HL-60 (cell line): ENCODE data around the gene FAM174C.

Source experiments
- DNase-seq, 2 experiments: peaks; one replicate each; pipeline ENCODE4 v3.0.0-alpha.2; 2010 to 2020; ENCODE audit warnings: low read depth in 1 of 2, low spot score in 1 of 2
- H3K27ac ChIP-seq: fragments of 250-450 bp; sonication (Bioruptor Pico); replicated peaks from 2 replicates; pipeline ENCODE4 v1.5.1; 2020; ENCODE audit warnings: mild to moderate bottlenecking, moderate library complexity
- H3K27me3 ChIP-seq: fragments of 250-450 bp; sonication (Bioruptor Pico); 2 replicates; pipeline ENCODE4 v1.5.1; 2021; ENCODE audit warnings: mild to moderate bottlenecking, moderate library complexity; ENCODE audit not compliant: insufficient read depth, poor library complexity, severe bottlenecking
- H3K4me3 ChIP-seq: replicated peaks from 2 replicates; pipeline ENCODE4 v1.5.1; 2011; ENCODE audit warnings: mild to moderate bottlenecking, control low read depth, low read length; ENCODE audit not compliant: insufficient read depth
- GABPA ChIP-seq: IDR thresholded peaks from 2 replicates; pipeline ENCODE4 v1.6.1; 2012; ENCODE audit warnings: low read depth
- POLR2AphosphoS5 ChIP-seq: IDR thresholded peaks from 2 replicates; pipeline ENCODE4 v1.6.1; 2012; ENCODE audit warnings: low read depth
- SPI1 ChIP-seq: IDR thresholded peaks from 2 replicates; pipeline ENCODE4 v1.6.1; 2012; ENCODE audit warnings: low read depth, mild to moderate bottlenecking, borderline replicate concordance
- TF ChIP-seq, protein P1 (sequence below): IDR thresholded peaks from one replicate; pipeline ENCODE4 v1.5.1; 2011; ENCODE audit warnings: low read length, control low read depth, inconsistent platforms; ENCODE audit not compliant: insufficient read depth
- TF ChIP-seq, protein P2 (sequence below): IDR thresholded peaks from 2 replicates; pipeline ENCODE4 v1.6.1; 2012; ENCODE audit warnings: low read depth; ENCODE audit not compliant: insufficient replicate concordance

The FAM174C gene

GRCh38 chr19:1283207-1283916 lies 8.0 kb downstream of the FAM174C start:
- H3K27me3 ChIP-seq: peaks cover 37% of the 10 kb centered on the region
- TF ChIP-seq, protein P1, sequence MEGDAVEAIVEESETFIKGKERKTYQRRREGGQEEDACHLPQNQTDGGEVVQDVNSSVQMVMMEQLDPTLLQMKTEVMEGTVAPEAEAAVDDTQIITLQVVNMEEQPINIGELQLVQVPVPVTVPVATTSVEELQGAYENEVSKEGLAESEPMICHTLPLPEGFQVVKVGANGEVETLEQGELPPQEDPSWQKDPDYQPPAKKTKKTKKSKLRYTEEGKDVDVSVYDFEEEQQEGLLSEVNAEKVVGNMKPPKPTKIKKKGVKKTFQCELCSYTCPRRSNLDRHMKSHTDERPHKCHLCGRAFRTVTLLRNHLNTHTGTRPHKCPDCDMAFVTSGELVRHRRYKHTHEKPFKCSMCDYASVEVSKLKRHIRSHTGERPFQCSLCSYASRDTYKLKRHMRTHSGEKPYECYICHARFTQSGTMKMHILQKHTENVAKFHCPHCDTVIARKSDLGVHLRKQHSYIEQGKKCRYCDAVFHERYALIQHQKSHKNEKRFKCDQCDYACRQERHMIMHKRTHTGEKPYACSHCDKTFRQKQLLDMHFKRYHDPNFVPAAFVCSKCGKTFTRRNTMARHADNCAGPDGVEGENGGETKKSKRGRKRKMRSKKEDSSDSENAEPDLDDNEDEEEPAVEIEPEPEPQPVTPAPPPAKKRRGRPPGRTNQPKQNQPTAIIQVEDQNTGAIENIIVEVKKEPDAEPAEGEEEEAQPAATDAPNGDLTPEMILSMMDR: no peak
- TF ChIP-seq POLR2AphosphoS5: no peak
- TF ChIP-seq GABPA: no peak
- TF ChIP-seq, protein P2, sequence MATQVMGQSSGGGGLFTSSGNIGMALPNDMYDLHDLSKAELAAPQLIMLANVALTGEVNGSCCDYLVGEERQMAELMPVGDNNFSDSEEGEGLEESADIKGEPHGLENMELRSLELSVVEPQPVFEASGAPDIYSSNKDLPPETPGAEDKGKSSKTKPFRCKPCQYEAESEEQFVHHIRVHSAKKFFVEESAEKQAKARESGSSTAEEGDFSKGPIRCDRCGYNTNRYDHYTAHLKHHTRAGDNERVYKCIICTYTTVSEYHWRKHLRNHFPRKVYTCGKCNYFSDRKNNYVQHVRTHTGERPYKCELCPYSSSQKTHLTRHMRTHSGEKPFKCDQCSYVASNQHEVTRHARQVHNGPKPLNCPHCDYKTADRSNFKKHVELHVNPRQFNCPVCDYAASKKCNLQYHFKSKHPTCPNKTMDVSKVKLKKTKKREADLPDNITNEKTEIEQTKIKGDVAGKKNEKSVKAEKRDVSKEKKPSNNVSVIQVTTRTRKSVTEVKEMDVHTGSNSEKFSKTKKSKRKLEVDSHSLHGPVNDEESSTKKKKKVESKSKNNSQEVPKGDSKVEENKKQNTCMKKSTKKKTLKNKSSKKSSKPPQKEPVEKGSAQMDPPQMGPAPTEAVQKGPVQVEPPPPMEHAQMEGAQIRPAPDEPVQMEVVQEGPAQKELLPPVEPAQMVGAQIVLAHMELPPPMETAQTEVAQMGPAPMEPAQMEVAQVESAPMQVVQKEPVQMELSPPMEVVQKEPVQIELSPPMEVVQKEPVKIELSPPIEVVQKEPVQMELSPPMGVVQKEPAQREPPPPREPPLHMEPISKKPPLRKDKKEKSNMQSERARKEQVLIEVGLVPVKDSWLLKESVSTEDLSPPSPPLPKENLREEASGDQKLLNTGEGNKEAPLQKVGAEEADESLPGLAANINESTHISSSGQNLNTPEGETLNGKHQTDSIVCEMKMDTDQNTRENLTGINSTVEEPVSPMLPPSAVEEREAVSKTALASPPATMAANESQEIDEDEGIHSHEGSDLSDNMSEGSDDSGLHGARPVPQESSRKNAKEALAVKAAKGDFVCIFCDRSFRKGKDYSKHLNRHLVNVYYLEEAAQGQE: no peak
- no peak for TF ChIP-seq SPI1
- H3K4me3 ChIP-seq: no peak overlapping the region
- no peak for DNase-seq
- H3K27ac ChIP-seq: no peak overlapping the region

GRCh38 chr19:1283917-1284292 lies 8.6 kb downstream of the FAM174C start:
- Histone ChIP-seq H3K27ac (no peak overlapping the region), H3K27me3 (peaks cover 43% of the 10 kb centered on the region), H3K4me3 (no peak overlapping the region)
- TF ChIP-seq, protein P2: no peak
- TF ChIP-seq POLR2AphosphoS5 (no peak), SPI1 (no peak), GABPA (no peak)
- TF ChIP-seq, protein P1: no peak
- no peak for DNase-seq

DNA sequence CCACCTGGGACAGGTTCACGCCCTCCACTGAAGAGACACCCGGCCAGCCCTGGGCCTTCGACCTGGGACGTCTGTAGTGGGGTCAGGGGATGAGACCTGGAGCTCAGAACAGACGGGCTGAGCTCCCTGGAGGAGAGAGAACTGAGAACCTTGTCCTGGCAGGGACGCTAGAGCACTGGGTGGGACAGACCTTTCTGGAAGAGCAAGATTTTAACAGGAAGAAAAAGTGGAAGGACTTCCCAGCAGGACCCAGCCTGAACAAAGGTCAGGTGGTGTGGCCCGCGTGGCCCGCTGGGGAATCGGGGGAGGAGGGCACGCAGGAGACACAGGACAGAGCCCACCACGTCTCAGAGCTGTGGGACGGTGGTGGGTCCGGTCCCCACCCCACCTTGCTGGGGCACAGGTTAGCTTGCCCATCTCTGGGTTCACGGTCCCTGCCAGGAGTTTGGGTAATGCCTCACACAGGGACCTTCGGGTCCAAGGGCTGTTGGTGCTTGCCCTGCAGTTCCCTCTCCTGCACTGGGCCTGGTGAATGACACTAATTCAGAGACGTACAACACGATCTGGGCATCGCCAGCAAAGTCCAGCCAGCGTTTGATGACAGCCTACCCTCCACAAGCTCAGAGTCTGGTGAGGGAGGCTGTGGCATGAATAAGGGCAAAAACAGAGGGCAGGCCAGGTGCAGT lies 9.1 kb downstream of the FAM174C start:
- no peak overlapping the region for H3K4me3 ChIP-seq
- peaks cover 48% of the 10 kb centered on the region for H3K27me3 ChIP-seq
- no peak for TF ChIP-seq POLR2AphosphoS5
- TF ChIP-seq, protein P2: no peak
- no peak overlapping the region for H3K27ac ChIP-seq
- no peak for DNase-seq
